ENCODE data around the gene PRPF38A.

PRPF38A gene

GRCh38 chr1:52400131-52400530, 4.3 kb upstream of the PRPF38A start:
- DNase-seq = no peak

GRCh38 chr1:52402860-52403240, 1.6 kb upstream of the PRPF38A start:
- DNase-seq = no peak

GRCh38 chr1:52403566-52404115, 761 bp upstream of the PRPF38A start:
- DNase-seq = peak; percentile 41 to 58

- no peak for DNase-seq
These were observed 555 bp downstream of the PRPF38A start for GRCh38 chr1:52404975-52405338.

- no peak for DNase-seq
These were observed 9.1 kb downstream of the PRPF38A start for GRCh38 chr1:52413410-52413989.

- DNase-seq = no peak
These were observed 10.5 kb downstream of the PRPF38A start for GRCh38 chr1:52414942-52415341.

GRCh38 chr1:52416811-52417210, 12.4 kb downstream of the PRPF38A start:
- DNase-seq = no peak

- no peak for DNase-seq
These were observed 16.3 kb downstream of the PRPF38A start for GRCh38 chr1:52420713-52421112.

GRCh38 chr1:52423055-52423454, 18.7 kb downstream of the PRPF38A start:
- DNase-seq = no peak

- peak; percentile 51 to 62 for DNase-seq
These were observed 19.4 kb downstream of the PRPF38A start for GRCh38 chr1:52423771-52424170.

GRCh38 chr1:52424231-52424636, 19.8 kb downstream of the PRPF38A start:
- DNase-seq = no peak

- DNase-seq = no peak
These were observed 20.4 kb downstream of the PRPF38A start for GRCh38 chr1:52424813-52425212.

GRCh38 chr1:52426371-52426770, 22.0 kb downstream of the PRPF38A start:
- no peak for DNase-seq

- no peak for DNase-seq
These were observed 22.8 kb downstream of the PRPF38A start for GRCh38 chr1:52427152-52427551.

- no peak for DNase-seq
These were observed 28.4 kb downstream of the PRPF38A start for GRCh38 chr1:52432807-52433206.

GRCh38 chr1:52435211-52435610, 30.8 kb downstream of the PRPF38A start:
- DNase-seq = no peak

GRCh38 chr1:52435650-52436049, 31.2 kb downstream of the PRPF38A start:
- DNase-seq = no peak

GRCh38 chr1:52436817-52437216, 32.4 kb downstream of the PRPF38A start:
- DNase-seq = no peak

- no peak for DNase-seq
These were observed 35.6 kb downstream of the PRPF38A start for GRCh38 chr1:52439976-52440375.

- DNase-seq = no peak
These were observed 40.1 kb downstream of the PRPF38A start for GRCh38 chr1:52444463-52444862.

GRCh38 chr1:52454127-52454526, 49.7 kb downstream of the PRPF38A start:
- DNase-seq = no peak

- DNase-seq = no peak
These were observed 50.4 kb downstream of the PRPF38A start for GRCh38 chr1:52454779-52455178.

- no peak for DNase-seq
These were observed 51.3 kb downstream of the PRPF38A start for GRCh38 chr1:52455686-52456085.

- DNase-seq = no peak
These were observed 56.3 kb downstream of the PRPF38A start for GRCh38 chr1:52460694-52461093.

- no peak for DNase-seq
These were observed 57.4 kb downstream of the PRPF38A start for GRCh38 chr1:52461821-52462220.
